HK-2 (cell line): ENCODE results near the gene PPP1R14D.
"Not testable (repeated sequence)": the region's sequence is repeated elsewhere in the genome, so short reads cannot be mapped to it uniquely, and the experiment has no call there.

Experiments used
- DNase-seq: peaks from one replicate; pipeline ENCODE4 v3.0.0-alpha.2; 2018; ENCODE audit not compliant: unreplicated experiment

Gene PPP1R14D, protein sequence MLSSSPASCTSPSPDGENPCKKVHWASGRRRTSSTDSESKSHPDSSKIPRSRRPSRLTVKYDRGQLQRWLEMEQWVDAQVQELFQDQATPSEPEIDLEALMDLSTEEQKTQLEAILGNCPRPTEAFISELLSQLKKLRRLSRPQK

DNA sequence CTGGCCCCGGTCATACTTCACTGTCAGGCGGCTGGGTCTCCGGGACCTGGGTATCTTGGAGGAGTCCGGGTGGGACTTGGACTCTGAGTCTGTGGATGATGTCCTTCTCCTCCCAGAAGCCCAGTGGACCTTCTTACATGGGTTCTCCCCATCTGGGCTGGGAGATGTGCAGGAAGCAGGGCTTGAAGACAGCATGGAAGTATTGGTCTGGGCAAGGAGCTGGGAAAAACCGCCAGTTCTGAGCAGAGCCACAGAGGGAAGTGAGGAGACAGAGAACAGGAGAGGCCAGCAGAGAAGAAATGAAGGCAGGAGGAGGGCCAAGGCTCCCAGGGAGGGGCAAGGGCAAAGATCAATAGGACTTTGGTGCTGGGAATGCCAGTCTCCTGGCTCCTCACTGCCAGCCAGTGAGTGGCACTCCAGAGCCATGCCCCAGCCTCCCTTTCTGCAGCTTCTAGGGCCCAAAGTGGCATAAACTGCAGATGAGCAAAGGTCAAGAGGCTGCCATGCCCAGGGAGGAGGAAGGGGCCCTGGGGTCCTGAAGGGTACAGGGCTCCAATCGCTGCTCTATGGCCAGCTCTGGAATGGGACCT lies at the start of gene PPP1R14D:
Gene PPP1R14D, minus strand, starts transcription at position 262 of the 590 bp plus-strand sequence. Its CDS starts 67 bp downstream, at position 195.
- DNase-seq, result no peak

DNA sequence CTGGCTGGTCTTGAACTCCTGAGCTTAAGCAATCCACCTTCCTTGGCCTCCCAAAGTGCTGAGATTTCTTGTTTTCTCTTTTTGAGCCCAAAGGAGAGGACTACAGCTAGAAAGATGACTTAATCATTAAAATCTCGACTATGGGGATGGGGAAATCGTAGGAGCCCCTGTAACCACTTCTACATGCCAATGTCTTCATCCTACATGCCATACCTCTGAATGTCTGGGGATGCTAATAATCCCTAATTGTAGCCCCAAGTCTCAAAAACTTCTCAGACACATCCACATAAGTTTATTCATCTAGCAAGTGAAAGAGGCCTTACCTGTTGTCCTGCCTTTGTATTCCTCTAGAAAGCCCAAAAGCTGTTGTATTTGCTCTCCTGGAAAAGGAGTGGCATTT lies 49.2 kb upstream of the PPP1R14D start:
- DNase-seq, result no peak

GRCh38 chr15:40875991-40876730 lies 47.7 kb upstream of the PPP1R14D start:
- DNase-seq, result no peak

GRCh38 chr15:40873694-40874561 lies 45.4 kb upstream of the PPP1R14D start, which contains the start of gene RHOV:
TSS of gene RHOV (minus strand) at chr15:40874234. CDS start at chr15:40874139, 95 bp downstream.
- peak; percentile 65 for DNase-seq

GRCh38 chr15:40872791-40873693 lies 44.5 kb upstream of the PPP1R14D start:
- DNase-seq, result no peak

DNA sequence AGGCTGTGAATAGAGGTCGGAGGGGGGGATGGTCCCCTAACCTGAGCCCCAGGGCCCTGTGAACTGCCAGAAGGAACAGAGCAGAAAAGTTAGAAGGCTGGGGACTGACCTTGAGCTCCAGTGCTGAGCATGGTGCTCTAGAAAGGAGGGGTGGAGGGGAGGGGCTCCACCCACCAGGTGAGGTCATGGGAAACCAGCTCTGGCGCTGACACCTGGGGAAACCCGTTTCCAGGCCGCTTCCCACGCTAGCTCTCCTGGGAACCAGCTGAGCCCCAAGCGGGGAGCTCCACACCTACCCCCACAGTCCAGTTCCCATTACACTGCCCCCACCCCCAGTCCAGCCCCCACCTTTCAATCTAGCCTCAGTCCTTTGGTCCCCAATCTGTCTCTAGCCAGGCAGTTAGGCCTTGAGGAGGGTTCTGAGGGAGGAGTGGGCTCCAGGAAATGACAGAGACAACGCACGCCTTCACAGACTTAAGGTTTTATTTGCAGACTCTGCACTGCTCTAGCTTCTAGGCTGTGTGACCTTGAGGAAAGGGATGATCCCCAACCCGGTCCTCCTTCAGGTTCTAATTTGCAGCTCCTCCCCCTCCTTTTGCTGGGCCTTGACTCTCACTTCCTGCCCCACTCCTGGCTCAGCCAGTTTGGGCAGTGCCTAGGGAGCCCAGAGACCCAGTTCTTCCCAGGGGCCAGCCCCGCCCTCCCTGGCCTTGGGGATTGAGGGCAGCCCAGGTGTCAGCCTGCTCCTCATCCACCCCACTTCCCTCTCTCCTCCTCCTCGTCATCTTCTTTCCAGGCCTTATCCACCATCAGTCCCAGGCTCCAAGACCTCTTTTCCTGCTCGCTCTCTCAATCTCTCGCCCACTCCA lies 43.5 kb upstream of the PPP1R14D start:
- no peak for DNase-seq

DNA sequence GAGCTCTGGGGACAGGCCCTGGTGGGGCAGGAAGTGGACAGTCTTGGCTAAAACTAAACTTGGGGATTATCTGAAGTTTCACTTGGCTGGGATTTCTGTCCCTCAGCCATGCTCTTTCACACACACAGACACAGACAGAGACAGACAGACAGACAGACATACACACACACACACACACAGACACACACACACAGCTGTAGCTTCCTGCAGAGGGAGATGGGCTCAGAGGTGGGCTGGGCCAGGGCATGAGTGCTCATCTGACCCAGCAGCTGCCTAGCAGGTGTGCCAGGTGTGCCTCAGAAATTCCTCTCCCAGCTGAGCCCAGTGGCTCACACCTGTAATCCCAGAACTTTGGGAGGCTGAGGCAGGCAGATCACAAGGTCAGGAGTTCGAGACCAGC lies 42.2 kb upstream of the PPP1R14D start:
- no peak for DNase-seq

DNA sequence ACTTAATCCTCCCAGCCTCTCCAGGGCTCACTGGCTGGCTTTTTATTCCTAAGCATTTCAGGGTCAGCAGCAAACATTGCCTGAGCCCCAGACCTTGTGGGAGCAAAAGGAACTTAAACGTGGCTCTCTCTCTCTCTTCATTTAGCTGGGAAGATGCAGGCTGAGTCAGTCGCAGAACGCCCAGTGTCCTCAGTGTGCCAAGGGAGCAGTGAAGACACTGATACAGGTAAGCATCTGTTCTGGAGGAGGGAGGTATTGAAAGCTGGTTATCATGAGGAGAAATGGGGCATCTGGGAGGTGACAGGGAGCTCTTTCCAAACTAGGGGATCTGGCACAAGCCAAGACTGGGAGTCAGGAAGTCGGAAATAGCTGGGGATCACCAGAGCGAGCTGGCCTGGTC lies 41.2 kb upstream of the PPP1R14D start:
- no peak for DNase-seq

DNA sequence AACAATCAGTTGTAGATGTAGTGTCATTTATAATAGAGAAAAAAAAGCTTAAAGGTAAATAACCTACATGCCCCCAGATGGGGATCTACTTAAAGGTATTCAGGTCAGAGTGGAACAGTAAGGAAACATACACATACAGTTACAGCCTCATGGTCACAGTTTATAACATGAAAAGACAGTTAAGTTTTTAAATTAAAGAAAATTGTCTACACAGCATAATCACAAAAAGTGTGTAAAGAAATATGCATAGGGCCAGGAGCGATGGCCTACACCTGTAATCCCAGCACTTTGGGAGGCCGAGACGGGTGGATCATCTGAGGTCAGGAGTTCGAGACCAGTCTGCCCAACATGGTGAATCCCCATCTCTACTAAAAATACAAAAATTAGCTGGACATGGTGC lies 38.7 kb upstream of the PPP1R14D start:
- DNase-seq, result no peak

DNA sequence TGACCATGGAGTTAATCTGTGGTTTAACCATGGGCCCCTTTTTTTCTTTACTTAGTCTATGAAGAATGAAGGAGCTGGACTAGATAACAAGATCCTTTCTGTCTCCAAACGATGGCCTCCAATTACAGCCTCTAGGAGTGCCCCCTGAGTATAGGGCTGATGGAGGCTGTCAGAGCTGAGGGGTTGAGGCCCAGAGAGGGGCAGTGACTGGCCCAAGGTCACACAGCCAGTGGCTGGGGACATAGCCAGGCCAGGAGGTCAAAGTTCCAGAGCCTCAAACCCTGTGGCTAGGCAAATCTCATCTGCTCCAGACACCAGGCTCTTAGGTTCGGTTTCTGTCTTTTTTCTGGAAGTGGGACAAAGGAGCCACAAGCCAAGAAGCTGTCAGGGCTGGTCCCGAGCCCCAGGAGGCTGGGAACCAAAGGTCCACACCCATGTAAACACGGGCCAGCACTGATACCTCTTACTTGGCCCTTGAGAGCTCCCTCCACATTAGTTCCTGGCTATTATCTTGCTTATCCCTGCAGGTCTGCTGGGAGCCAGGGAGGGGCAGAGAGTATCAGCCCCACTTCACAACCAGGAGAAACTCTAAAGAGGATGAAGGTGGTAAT lies 35.3 kb upstream of the PPP1R14D start:
- DNase-seq, result no peak

DNA sequence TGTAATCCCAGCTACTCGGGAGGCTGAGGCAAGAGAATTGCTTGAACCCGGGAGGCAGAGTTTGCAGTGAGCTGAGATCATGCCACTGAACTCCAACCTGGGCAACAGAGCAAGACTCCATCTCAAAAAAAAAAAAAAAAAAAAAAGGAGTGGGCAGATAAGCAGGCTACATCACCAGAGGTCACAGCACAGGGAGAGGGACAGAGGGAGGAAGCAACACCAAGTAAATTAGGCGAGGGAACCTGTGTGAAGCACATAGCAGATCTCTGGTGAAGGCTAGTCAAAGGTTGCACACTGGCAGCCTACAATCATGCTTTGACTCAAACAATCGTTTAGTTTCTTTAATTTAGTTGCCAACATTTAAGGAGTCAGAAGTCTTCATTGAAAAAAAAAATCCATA lies 32.6 kb upstream of the PPP1R14D start:
- DNase-seq, result not testable (repeated sequence)

DNA sequence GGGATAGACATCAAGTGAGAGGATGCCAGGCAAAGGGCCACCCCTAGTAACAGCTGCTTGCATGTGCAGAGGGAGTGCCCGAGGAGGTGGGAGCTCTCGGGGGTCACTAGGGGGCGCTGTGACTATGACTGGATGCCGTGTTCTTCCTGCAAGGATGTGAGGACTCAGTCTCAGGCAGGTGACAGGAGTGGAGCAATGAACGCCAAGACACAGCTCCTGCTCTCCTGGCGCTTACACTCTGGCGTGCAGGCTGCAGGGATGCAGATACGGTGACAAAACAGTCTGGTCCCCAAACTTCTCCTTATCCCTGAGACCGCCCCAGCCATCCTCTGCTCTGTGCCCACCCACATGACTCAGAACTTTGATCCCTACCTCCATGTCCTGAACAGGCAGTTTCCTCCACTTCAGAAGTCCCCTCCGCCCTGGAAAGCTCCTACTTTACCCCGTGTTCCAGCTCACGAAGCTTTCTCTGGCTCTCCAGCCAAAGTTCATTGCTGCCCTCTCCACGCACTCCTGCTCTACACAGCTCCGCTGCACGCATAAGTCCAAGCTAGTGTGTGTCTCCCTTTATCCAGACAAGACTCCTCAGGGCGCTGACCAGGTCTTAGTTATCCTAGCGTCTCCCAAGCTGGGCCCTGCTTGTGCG lies 30.8 kb upstream of the PPP1R14D start:
- DNase-seq, result peak; percentile 82

DNA sequence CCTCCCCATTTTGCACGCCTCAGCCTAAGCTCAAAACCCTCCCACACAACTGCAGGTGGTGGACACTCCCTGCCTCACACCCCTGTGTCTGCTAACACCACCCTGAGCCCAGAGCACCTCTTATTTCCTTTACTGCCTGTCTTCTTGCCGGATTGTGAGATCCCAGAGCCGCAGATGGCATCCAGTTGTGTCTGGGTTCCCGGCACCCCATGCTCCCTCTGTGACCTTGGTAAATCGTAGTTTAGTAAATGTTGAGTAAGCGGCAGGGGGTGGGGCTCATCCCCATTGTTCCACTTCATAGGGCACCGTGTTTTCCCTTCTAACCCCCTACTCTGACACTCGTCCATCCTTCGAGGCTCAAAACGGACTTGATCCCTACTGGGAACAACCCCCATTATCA lies 30.2 kb upstream of the PPP1R14D start:
- DNase-seq, result no peak

GRCh38 chr15:40857601-40858341 lies 29.3 kb upstream of the PPP1R14D start:
- peak; percentile 72 for DNase-seq

GRCh38 chr15:40856746-40857145 lies 28.2 kb upstream of the PPP1R14D start:
- DNase-seq, result no peak

DNA sequence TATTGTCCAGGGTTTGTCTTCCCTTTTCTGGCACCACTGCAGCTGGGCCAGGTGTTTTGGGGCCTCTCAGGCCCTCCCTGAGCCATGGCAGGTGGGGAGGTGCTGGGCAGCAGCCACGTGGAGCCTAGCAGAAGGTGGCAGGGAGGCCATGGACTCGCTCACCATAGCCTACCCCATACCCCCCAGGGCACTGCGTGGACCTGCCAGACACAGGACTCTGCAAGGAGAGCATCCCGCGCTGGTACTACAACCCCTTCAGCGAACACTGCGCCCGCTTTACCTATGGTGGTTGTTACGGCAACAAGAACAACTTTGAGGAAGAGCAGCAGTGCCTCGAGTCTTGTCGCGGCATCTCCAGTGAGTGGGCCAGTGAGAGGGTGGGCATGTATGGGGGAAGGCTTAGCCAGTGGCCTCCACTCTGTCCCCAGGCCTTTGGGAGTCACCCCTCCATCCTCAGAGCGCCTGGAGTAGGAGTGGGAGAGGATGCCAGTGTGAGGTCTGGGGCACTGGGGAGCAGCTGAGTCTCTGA lies 27.3 kb upstream of the PPP1R14D start:
- no peak for DNase-seq

- no peak for DNase-seq
These were observed 25.7 kb upstream of the PPP1R14D start for GRCh38 chr15:40854161-40854560.

- no peak for DNase-seq
These were observed 24.9 kb upstream of the PPP1R14D start for GRCh38 chr15:40853241-40853890.
